SU-DHL-6 (cell line): ENCODE measurements around the gene VPS13D.
"Not testable (repeated sequence)": the region's sequence is repeated elsewhere in the genome, so short reads cannot be mapped to it uniquely, and the experiment has no call there.

Source experiments
- H2AFZ ChIP-seq: fragments of 200-600 bp; sonication (generic); 2 replicates; pipeline ENCODE4 v1.6.1; 2014; ENCODE audit warnings: low read depth, mild to moderate bottlenecking, moderate library complexity, mixed read lengths, antibody characterized with exemption, low read length; ENCODE audit not compliant: severe bottlenecking
- H3F3A ChIP-seq: fragments of 200-600 bp; shearing (Covaris generic); 2 replicates; pipeline ENCODE4 v1.6.0; 2016; ENCODE audit warnings: antibody characterized with exemption, mild to moderate bottlenecking; ENCODE audit not compliant: insufficient read depth
- H3K27ac ChIP-seq: fragments of 200-600 bp; sonication (generic); 2 replicates; pipeline ENCODE4 v1.5.1; 2016; ENCODE audit warnings: low read depth, mild to moderate bottlenecking, low read length, moderate library complexity, mixed read lengths
- H3K27me3 ChIP-seq: fragments of 200-600 bp; sonication (generic), shearing (Covaris generic); 2 replicates; pipeline ENCODE4 v1.6.0; 2014; ENCODE audit warnings: mild to moderate bottlenecking, low read length
- H3K36me3 ChIP-seq: fragments of 200-600 bp; sonication (generic); 2 replicates; pipeline ENCODE4 v1.6.1; 2014; ENCODE audit warnings: mild to moderate bottlenecking, low read length, mixed read lengths
- H3K4me2 ChIP-seq: fragments of 300-600, 200-600 bp; shearing (Covaris generic), sonication (generic); 2 replicates; pipeline ENCODE4 v1.6.0; 2014; ENCODE audit warnings: low read length, low read depth, mild to moderate bottlenecking; ENCODE audit not compliant: poor library complexity, severe bottlenecking
- H3K4me3 ChIP-seq: fragments of 200-600 bp; sonication (generic); 2 replicates; pipeline ENCODE4 v1.5.1; 2014; ENCODE audit warnings: antibody characterized with exemption, low read length, mild to moderate bottlenecking, mixed read lengths; ENCODE audit not compliant: insufficient read depth, poor library complexity, severe bottlenecking
- H3K79me2 ChIP-seq: fragments of 200-600 bp; sonication (generic); 2 replicates; pipeline ENCODE4 v1.6.1; 2014; ENCODE audit warnings: mild to moderate bottlenecking, low read length, moderate library complexity; ENCODE audit not compliant: insufficient read depth
- H3K9ac ChIP-seq: fragments of 200-600 bp; sonication (generic); 2 replicates; pipeline ENCODE4 v1.7.0; 2014; ENCODE audit warnings: mild to moderate bottlenecking, low read length
- H3K9me2 ChIP-seq: fragments of 200-600 bp; sonication (generic); replicated peaks from 2 replicates; pipeline ENCODE4 v1.6.1; 2014; ENCODE audit warnings: low read length; ENCODE audit not compliant: insufficient read depth
- H3K9me3 ChIP-seq: fragments of 200-600 bp; sonication (generic); 2 replicates; pipeline ENCODE4 v1.6.1; 2014; ENCODE audit warnings: low read length, mixed read lengths; ENCODE audit not compliant: insufficient read depth
- H4K20me1 ChIP-seq: fragments of 200-600 bp; sonication (generic); 2 replicates; pipeline ENCODE4 v1.6.1; 2014; ENCODE audit warnings: low read depth, mild to moderate bottlenecking, antibody characterized with exemption, low read length, moderate library complexity, mixed read lengths
- CTCF ChIP-seq: fragments of 200-600 bp; sonication (generic); IDR thresholded peaks from one replicate; pipeline ENCODE4 v1.5.1; 2017; ENCODE audit warnings: antibody characterized with exemption, mild to moderate bottlenecking, low read length, moderate library complexity; ENCODE audit not compliant: insufficient read depth, poor library complexity, severe bottlenecking
- EZH2phosphoT487 ChIP-seq: fragments of 200-600 bp; sonication (generic), shearing (Covaris generic); conservative IDR thresholded peaks from 2 replicates; pipeline ENCODE4 v1.6.1; 2018; ENCODE audit warnings: mild to moderate bottlenecking, antibody characterized with exemption, low read length, moderate library complexity, mixed read lengths

The VPS13D gene

GRCh38 chr1:12521096-12521495 lies 291.3 kb downstream of the VPS13D start:
- Histone ChIP-seq H3K27ac (no peak overlapping the region), H3K27me3 (peaks cover 2% of the 10 kb centered on the region; the same call in 1 of the 2 replicates), H3K4me2 (no peak overlapping the region)

GRCh38 chr1:12522780-12523179 lies 292.9 kb downstream of the VPS13D start:
- H3K79me2 ChIP-seq, H3K9ac ChIP-seq, H3K36me3 ChIP-seq, H2AFZ ChIP-seq, H3K4me3 ChIP-seq, H4K20me1 ChIP-seq, H3K27ac ChIP-seq, H3K4me2 ChIP-seq, H3K9me3 ChIP-seq, H3K9me2 ChIP-seq, H3F3A ChIP-seq, H3K27me3 ChIP-seq: not testable (repeated sequence)

More at GRCh38 chr1:12521096-12521495, 291.3 kb downstream of the VPS13D start:
- Histone ChIP-seq H3K4me3 (no peak overlapping the region), H3K79me2 (no peaks in the 10 kb centered on the region), H3K36me3 (no peaks in the 10 kb centered on the region), H3F3A (no peaks in the 10 kb centered on the region), H3K9me2 (no peaks in the 10 kb centered on the region), H3K9ac (no peak overlapping the region), H3K9me3 (no peaks in the 10 kb centered on the region), H2AFZ (no peak overlapping the region), H4K20me1 (no peaks in the 10 kb centered on the region)
- TF ChIP-seq CTCF = no peak

GRCh38 chr1:12524266-12524665 lies 294.4 kb downstream of the VPS13D start:
- Histone ChIP-seq H3K36me3 (no peaks in the 10 kb centered on the region), H3K9ac (no peak overlapping the region), H3K27ac (no peak overlapping the region), H3K9me2 (no peaks in the 10 kb centered on the region), H3K79me2 (no peaks in the 10 kb centered on the region), H3K4me2 (no peak overlapping the region), H3F3A (no peaks in the 10 kb centered on the region), H3K27me3 (peaks cover 2% of the 10 kb centered on the region; the same call in 1 of the 2 replicates), H3K9me3 (no peaks in the 10 kb centered on the region), H4K20me1 (no peaks in the 10 kb centered on the region), H2AFZ (no peak overlapping the region), H3K4me3 (no peak overlapping the region)
- TF ChIP-seq EZH2phosphoT487 (no peak), CTCF (no peak)

- Histone ChIP-seq H3K79me2 (no peaks in the 10 kb centered on the region), H3K9me3 (no peaks in the 10 kb centered on the region), H3K27me3 (peaks cover 2% of the 10 kb centered on the region; the same call in 1 of the 2 replicates), H3K27ac (no peak overlapping the region), H2AFZ (no peak overlapping the region), H3F3A (no peaks in the 10 kb centered on the region), H3K9me2 (no peaks in the 10 kb centered on the region), H3K9ac (no peak overlapping the region), H3K4me2 (no peak overlapping the region), H4K20me1 (no peaks in the 10 kb centered on the region), H3K36me3 (no peaks in the 10 kb centered on the region), H3K4me3 (no peak overlapping the region)
- TF ChIP-seq EZH2phosphoT487 (no peak), CTCF (no peak)
Measured at GRCh38 chr1:12525311-12526181, 295.7 kb downstream of the VPS13D start.
